ENCODE results near the gene FLVCR1. TPM values are rescaled to one million over a fixed set of nuclear protein-coding genes. Genes with fewer than 3 reads are reported as not detected.
A peak's percentile ranks its signal among the peaks of the same experiment; 100 is the strongest.
"Not testable (repeated sequence)": the region's sequence is repeated elsewhere in the genome, so short reads cannot be mapped to it uniquely, and the experiment has no call there.

FLVCR1 gene
- total and polyA plus RNA-seq, 9 of the 15 experiments (the other 6 are each of a cell fraction or from before 2014, with no cell fraction given), result 5.2 to 18.0 (median 12.5) TPM

GRCh38 chr1:212863345-212863744, 5.3 kb downstream of the FLVCR1 start:
- BruUV-seq (replicated peaks); intact Hi-C loops (cut with micrococcal nuclease); H3K4me2 ChIP-seq (ENCODE audit: insufficient read depth, low read length); ATAC-seq; in situ Hi-C loops (cut with MboI); H3K27ac ChIP-seq (ENCODE audit: extremely low read depth, low read depth, low read length); H3K4me3 ChIP-seq; H3K9me1 ChIP-seq (ENCODE audit: control insufficient read depth, insufficient read depth, low read length); H3K9ac ChIP-seq (ENCODE audit: insufficient read depth in 1 of 2, low read depth in 2 of 2, low read length in 2 of 2); CTCF ChIA-PET (ENCODE audit: low intra/inter-chr PET ratio); H3K9me3 ChIP-seq (replicated peaks; ENCODE audit: control insufficient read depth, insufficient read depth, low read depth, low read length); H2AFZ ChIP-seq (ENCODE audit: low read depth, low read length); H3K27me3 ChIP-seq (ENCODE audit: control insufficient read depth in 2 of 2, insufficient read depth in 2 of 2, low read length in 2 of 2); FAIRE-seq; DNase-seq (ENCODE audit: extremely low read depth in 1 of 4, low spot score in 3 of 4): not testable (repeated sequence)
- H3K36me3 ChIP-seq (ENCODE audit: control insufficient read depth, insufficient read depth, low read length), result peaks cover 44% of the 10 kb centered on the region; the same call in 2 of the 3 replicates
- H3K4me1 ChIP-seq (replicated peaks in 1 of 2; ENCODE audit: control insufficient read depth in 2 of 2, insufficient read depth in 2 of 2, low read length in 2 of 2), result peaks cover 16 to 22% of the 10 kb centered on the region in 2 experiments; a peak in 4 of 5 replicates
- WGBS (ENCODE audit: insufficient coverage, low coverage, missing lambda C conversion rate), result 82% methylated on average over 7 of the region's 10 CpGs
- POLR2A ChIA-PET, result interaction anchor here (0.8 to 1.3 kb wide), 3 partner anchors 43 to 46 kb away, joined by 3 read pairs; no protein-coding TSS in a partner anchor
- peaks cover 50% of the 10 kb centered on the region for H3K79me2 ChIP-seq (ENCODE audit: control insufficient read depth, insufficient read depth, low read length)
- peaks cover 13% of the 10 kb centered on the region; the same call in 1 of the 2 replicates for H4K20me1 ChIP-seq (replicated peaks; ENCODE audit: control insufficient read depth, insufficient read depth, low read length)
- peak; percentile 66 for TF ChIP-seq CEBPB (tag; IDR thresholded peaks at IDR 0.05)
- 0 out of 2 replicates have a peak, but pooled peaks have one; percentile 17 for TF ChIP-seq CEBPG (CRISPR knock-in tag; IDR thresholded peaks at IDR 0.05)
- 0 out of 4 replicates have a peak, but pooled peaks of 1 of the 2 experiments have one; percentile 30 for TF ChIP-seq CEBPG (tag; conservative IDR thresholded peaks at IDR 0.05 in 1 of 2, IDR thresholded peaks at IDR 0.05 in 1 of 2)

DNA sequence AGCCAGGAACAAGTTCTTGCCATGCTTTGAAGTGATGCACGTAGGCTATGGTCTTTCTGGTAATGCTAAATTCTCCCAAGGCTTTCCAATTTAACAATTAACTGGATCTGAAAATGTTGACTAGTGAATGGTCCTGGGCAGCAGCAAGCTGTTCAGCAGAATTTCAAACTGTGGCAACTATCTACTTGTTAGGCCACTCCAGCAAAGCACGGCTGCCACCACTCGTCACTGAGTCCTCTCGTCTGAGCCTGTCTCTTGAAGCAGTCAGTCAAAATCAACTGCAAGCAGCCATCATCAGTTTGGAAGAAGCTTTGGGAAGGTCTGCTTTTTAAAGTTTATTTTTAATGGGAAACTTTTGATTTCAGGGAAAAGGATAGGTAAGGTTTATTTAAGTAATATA, 6.1 kb downstream of the FLVCR1 start:
- Histone ChIP-seq H3K4me1 (replicated peaks in 1 of 2; ENCODE audit: control insufficient read depth in 2 of 2, insufficient read depth in 2 of 2, low read length in 2 of 2) (peaks cover 8 to 17% of the 10 kb centered on the region in 2 experiments; a peak in 4 of 5 replicates), H3K27me3 (ENCODE audit: control insufficient read depth in 2 of 2, insufficient read depth in 2 of 2, low read length in 2 of 2) (no peaks in the 10 kb centered on the region), H3K36me3 (ENCODE audit: control insufficient read depth, insufficient read depth, low read length) (peaks cover 49% of the 10 kb centered on the region; the same call in 2 of the 3 replicates), H3K9me1 (ENCODE audit: control insufficient read depth, insufficient read depth, low read length) (no peaks in the 10 kb centered on the region), H3K79me2 (ENCODE audit: control insufficient read depth, insufficient read depth, low read length) (peaks cover 42% of the 10 kb centered on the region), H4K20me1 (replicated peaks; ENCODE audit: control insufficient read depth, insufficient read depth, low read length) (peaks cover 8% of the 10 kb centered on the region; the same call in 1 of the 2 replicates), H2AFZ (ENCODE audit: low read depth, low read length) (no peak overlapping the region), H3K9me3 (replicated peaks; ENCODE audit: control insufficient read depth, insufficient read depth, low read depth, low read length) (no peaks in the 10 kb centered on the region), H3K27ac (ENCODE audit: extremely low read depth, low read depth, low read length) (no peak overlapping the region), H3K4me2 (ENCODE audit: insufficient read depth, low read length) (no peak overlapping the region), H3K4me3 (no peak overlapping the region), H3K9ac (ENCODE audit: insufficient read depth in 1 of 2, low read depth in 2 of 2, low read length in 2 of 2) (no peak overlapping the region)
- in situ Hi-C loops (cut with MboI), result no loop called here
- 96% methylated on average over 4 of the region's 4 CpGs for WGBS (ENCODE audit: insufficient coverage, low coverage, missing lambda C conversion rate)
- BruUV-seq (replicated peaks), result no TSS peak
- FAIRE-seq (no peak), DNase-seq (ENCODE audit: extremely low read depth in 1 of 4, low spot score in 3 of 4) (no peak), ATAC-seq (no peak)
- intact Hi-C loops (cut with micrococcal nuclease), result no loop called here
- TF ChIP-seq KLF6 (CRISPR knock-in tag; IDR thresholded peaks at IDR 0.05; ENCODE audit: borderline replicate concordance) (no peak), CCNT2 (IDR thresholded peaks at IDR 0.05; ENCODE audit: borderline replicate concordance, extremely low read depth, insufficient read length, low read depth, low read length) (no peak), DLX4 (CRISPR knock-in tag; IDR thresholded peaks at IDR 0.05) (no peak), HDAC6 (IDR thresholded peaks at IDR 0.05; ENCODE audit: low read depth, low read length) (no peak), SREBF2 (CRISPR knock-in tag; IDR thresholded peaks at IDR 0.05) (no peak), GABPA (tag; conservative IDR thresholded peaks at IDR 0.05; ENCODE audit: low read depth) (no peak), BCL6 (CRISPR knock-in tag; IDR thresholded peaks at IDR 0.05) (no peak), ZFP36 (IDR thresholded peaks at IDR 0.05; ENCODE audit: low read depth, low read length, partially characterized antibody) (no peak), NR4A1 (CRISPR knock-in tag; IDR thresholded peaks at IDR 0.05) (no peak), NR4A1 (tag; IDR thresholded peaks at IDR 0.05) (no peak), KAT7 (CRISPR knock-in tag; IDR thresholded peaks at IDR 0.05; ENCODE audit: borderline replicate concordance) (no peak), ZNF444 (CRISPR knock-in tag; IDR thresholded peaks at IDR 0.05) (no peak)
- ChIA-PET CTCF (ENCODE audit: low intra/inter-chr PET ratio) (no interaction called here), POLR2A (interaction anchor here (0.7 to 1.3 kb wide), 3 partner anchors 45 to 122 kb away, joined by 3 read pairs; no protein-coding TSS in a partner anchor)
